ENCODE data around the gene CT47C1. TPM values are rescaled to one million over a fixed set of nuclear protein-coding genes. Genes with fewer than 3 reads are reported as not detected.

CT47C1 gene
- total and polyA plus RNA-seq, 10 of the 15 experiments (the other 5 are each of a cell fraction or from before 2014, with no cell fraction given), result not detected

DNA sequence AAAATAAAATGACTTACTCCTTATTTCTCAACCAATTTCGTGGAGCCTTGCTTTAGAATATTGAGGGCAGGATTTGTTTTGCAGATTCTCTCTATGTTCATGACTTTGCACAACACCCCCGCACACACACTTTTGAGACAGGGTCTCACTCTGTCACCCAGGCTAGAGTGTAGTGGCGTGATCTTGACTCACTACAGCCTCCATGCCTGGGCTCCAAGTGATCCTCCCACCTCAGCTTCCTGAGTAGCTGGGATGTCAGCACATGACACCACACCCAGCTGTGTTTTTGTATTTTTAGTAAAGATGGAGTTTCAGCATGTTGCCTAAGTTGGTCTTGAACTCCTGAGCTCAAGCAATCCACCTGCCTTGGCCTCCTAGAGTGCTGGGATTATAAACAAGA lies 12.0 kb downstream of the CT47C1 start:
- intact Hi-C loops (cut with micrococcal nuclease; ENCODE audit: unreplicated experiment), result no loop called here
- Histone ChIP-seq H3K36me3 (ENCODE audit: control insufficient read depth in 2 of 2, insufficient read depth in 2 of 2, low read length in 1 of 2) (no peaks in the 10 kb centered on the region), H4K20me1 (ENCODE audit: control insufficient read depth, insufficient read depth) (no peaks in the 10 kb centered on the region), H3K27me3 (replicated peaks in 1 of 2; ENCODE audit: control insufficient read depth in 2 of 2, insufficient read depth in 2 of 2, low read length in 1 of 2) (peaks cover 0 to 2% of the 10 kb centered on the region in 2 experiments; a peak in 1 of 4 replicates), H3K79me2 (ENCODE audit: control insufficient read depth, insufficient read depth, low read length) (no peaks in the 10 kb centered on the region), H3K4me2 (ENCODE audit: control insufficient read depth, insufficient read depth) (no peak overlapping the region), H2AFZ (ENCODE audit: control insufficient read depth, low read depth, low read length) (no peak overlapping the region), H3K4me1 (ENCODE audit: control insufficient read depth, insufficient read depth, low read length) (no peaks in the 10 kb centered on the region), H3K9me3 (replicated peaks; ENCODE audit: control insufficient read depth, insufficient read depth, low read length) (no peaks in the 10 kb centered on the region), H3K4me3 (no peak overlapping the region), H3K27ac (ENCODE audit: control insufficient read depth, insufficient read depth) (no peak overlapping the region), H3K9ac (ENCODE audit: control insufficient read depth, insufficient read depth, low read length) (no peak overlapping the region)
- ChIA-PET CTCF (no interaction called here), RAD21 (ENCODE audit: unreplicated experiment) (no interaction called here), POLR2A (no interaction called here), SMC1A (ENCODE audit: uncharacterized antibody, unreplicated experiment) (no interaction called here)
- FAIRE-seq, result no peak
- DNase-seq (ENCODE audit: low read depth, low spot score), result no peak
- WGBS (ENCODE audit: insufficient coverage, insufficient replicate concordance, low lambda C conversion rate, missing lambda C conversion rate), result 24% methylated on average over 3 of the region's 3 CpGs
- no TSS peak for BruUV-seq (replicated peaks)
- in situ Hi-C loops (cut with MboI), result no loop called here
- TF ChIP-seq LARP7 (IDR thresholded peaks at IDR 0.05) (no peak), BRCA1 (IDR thresholded peaks at IDR 0.05; ENCODE audit: low read depth, low read length) (no peak), TCF12 (IDR thresholded peaks at IDR 0.05; ENCODE audit: low read depth, low read length) (no peak), MXI1 (IDR thresholded peaks at IDR 0.05; ENCODE audit: low read depth, low read length) (no peak), STAT3 (IDR thresholded peaks at IDR 0.05; ENCODE audit: low read depth, low read length) (no peak), MEF2A (IDR thresholded peaks at IDR 0.05; ENCODE audit: insufficient read depth, low read depth, low read length) (no peak), NR2C2 (IDR thresholded peaks at IDR 0.05; ENCODE audit: borderline replicate concordance, control insufficient read depth, insufficient read length, low read depth) (no peak), POLR2AphosphoS5 (IDR thresholded peaks at IDR 0.05; ENCODE audit: low read length) (no peak), ZNF622 (IDR thresholded peaks at IDR 0.05) (no peak), RELA (IDR thresholded peaks at IDR 0.05; ENCODE audit: borderline replicate concordance, partially characterized antibody) (no peak), TCF7 (IDR thresholded peaks at IDR 0.05; ENCODE audit: borderline replicate concordance) (no peak), POLR2AphosphoS2 (IDR thresholded peaks at IDR 0.05; ENCODE audit: low read depth, low read length) (no peak), CHD2 (IDR thresholded peaks at IDR 0.05; ENCODE audit: borderline replicate concordance, low read depth, low read length) (no peak)
- TF ChIP-seq, protein P1, sequence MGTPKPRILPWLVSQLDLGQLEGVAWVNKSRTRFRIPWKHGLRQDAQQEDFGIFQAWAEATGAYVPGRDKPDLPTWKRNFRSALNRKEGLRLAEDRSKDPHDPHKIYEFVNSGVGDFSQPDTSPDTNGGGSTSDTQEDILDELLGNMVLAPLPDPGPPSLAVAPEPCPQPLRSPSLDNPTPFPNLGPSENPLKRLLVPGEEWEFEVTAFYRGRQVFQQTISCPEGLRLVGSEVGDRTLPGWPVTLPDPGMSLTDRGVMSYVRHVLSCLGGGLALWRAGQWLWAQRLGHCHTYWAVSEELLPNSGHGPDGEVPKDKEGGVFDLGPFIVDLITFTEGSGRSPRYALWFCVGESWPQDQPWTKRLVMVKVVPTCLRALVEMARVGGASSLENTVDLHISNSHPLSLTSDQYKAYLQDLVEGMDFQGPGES (IDR thresholded peaks at IDR 0.05), result no peak
- TF ChIP-seq, protein P2, sequence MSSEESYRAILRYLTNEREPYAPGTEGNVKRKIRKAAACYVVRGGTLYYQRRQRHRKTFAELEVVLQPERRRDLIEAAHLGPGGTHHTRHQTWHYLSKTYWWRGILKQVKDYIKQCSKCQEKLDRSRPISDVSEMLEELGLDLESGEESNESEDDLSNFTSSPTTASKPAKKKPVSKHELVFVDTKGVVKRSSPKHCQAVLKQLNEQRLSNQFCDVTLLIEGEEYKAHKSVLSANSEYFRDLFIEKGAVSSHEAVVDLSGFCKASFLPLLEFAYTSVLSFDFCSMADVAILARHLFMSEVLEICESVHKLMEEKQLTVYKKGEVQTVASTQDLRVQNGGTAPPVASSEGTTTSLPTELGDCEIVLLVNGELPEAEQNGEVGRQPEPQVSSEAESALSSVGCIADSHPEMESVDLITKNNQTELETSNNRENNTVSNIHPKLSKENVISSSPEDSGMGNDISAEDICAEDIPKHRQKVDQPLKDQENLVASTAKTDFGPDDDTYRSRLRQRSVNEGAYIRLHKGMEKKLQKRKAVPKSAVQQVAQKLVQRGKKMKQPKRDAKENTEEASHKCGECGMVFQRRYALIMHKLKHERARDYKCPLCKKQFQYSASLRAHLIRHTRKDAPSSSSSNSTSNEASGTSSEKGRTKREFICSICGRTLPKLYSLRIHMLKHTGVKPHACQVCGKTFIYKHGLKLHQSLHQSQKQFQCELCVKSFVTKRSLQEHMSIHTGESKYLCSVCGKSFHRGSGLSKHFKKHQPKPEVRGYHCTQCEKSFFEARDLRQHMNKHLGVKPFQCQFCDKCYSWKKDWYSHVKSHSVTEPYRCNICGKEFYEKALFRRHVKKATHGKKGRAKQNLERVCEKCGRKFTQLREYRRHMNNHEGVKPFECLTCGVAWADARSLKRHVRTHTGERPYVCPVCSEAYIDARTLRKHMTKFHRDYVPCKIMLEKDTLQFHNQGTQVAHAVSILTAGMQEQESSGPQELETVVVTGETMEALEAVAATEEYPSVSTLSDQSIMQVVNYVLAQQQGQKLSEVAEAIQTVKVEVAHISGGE (CRISPR knock-in tag; IDR thresholded peaks at IDR 0.05), result no peak
- TF ChIP-seq, protein P3, sequence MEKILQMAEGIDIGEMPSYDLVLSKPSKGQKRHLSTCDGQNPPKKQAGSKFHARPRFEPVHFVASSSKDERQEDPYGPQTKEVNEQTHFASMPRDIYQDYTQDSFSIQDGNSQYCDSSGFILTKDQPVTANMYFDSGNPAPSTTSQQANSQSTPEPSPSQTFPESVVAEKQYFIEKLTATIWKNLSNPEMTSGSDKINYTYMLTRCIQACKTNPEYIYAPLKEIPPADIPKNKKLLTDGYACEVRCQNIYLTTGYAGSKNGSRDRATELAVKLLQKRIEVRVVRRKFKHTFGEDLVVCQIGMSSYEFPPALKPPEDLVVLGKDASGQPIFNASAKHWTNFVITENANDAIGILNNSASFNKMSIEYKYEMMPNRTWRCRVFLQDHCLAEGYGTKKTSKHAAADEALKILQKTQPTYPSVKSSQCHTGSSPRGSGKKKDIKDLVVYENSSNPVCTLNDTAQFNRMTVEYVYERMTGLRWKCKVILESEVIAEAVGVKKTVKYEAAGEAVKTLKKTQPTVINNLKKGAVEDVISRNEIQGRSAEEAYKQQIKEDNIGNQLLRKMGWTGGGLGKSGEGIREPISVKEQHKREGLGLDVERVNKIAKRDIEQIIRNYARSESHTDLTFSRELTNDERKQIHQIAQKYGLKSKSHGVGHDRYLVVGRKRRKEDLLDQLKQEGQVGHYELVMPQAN (conservative IDR thresholded peaks at IDR 0.05), result no peak
- TF ChIP-seq, protein P4, sequence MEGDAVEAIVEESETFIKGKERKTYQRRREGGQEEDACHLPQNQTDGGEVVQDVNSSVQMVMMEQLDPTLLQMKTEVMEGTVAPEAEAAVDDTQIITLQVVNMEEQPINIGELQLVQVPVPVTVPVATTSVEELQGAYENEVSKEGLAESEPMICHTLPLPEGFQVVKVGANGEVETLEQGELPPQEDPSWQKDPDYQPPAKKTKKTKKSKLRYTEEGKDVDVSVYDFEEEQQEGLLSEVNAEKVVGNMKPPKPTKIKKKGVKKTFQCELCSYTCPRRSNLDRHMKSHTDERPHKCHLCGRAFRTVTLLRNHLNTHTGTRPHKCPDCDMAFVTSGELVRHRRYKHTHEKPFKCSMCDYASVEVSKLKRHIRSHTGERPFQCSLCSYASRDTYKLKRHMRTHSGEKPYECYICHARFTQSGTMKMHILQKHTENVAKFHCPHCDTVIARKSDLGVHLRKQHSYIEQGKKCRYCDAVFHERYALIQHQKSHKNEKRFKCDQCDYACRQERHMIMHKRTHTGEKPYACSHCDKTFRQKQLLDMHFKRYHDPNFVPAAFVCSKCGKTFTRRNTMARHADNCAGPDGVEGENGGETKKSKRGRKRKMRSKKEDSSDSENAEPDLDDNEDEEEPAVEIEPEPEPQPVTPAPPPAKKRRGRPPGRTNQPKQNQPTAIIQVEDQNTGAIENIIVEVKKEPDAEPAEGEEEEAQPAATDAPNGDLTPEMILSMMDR (IDR thresholded peaks at IDR 0.05 in 2 of 3, conservative IDR thresholded peaks at IDR 0.05 in 1 of 3; ENCODE audit: control insufficient read depth in 2 of 3, extremely low read depth in 1 of 3, insufficient read depth in 1 of 3, low read depth in 3 of 3, low read length in 3 of 3), result no peak
- TF ChIP-seq, protein P5, sequence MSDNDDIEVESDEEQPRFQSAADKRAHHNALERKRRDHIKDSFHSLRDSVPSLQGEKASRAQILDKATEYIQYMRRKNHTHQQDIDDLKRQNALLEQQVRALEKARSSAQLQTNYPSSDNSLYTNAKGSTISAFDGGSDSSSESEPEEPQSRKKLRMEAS (IDR thresholded peaks at IDR 0.05; ENCODE audit: low read depth, low read length), result no peak
- no peak for ATAC-seq
